HG03521 (cell line): ENCODE results near the gene LBHD2.

Experiments
- ATAC-seq: cut with Tn5 transposase; IDR thresholded peaks from one replicate; pipeline ENCODE4 v1.9.1; 2021; ENCODE audit warnings: mild to moderate bottlenecking, moderate library complexity; ENCODE audit not compliant: unreplicated experiment

The LBHD2 gene

DNA sequence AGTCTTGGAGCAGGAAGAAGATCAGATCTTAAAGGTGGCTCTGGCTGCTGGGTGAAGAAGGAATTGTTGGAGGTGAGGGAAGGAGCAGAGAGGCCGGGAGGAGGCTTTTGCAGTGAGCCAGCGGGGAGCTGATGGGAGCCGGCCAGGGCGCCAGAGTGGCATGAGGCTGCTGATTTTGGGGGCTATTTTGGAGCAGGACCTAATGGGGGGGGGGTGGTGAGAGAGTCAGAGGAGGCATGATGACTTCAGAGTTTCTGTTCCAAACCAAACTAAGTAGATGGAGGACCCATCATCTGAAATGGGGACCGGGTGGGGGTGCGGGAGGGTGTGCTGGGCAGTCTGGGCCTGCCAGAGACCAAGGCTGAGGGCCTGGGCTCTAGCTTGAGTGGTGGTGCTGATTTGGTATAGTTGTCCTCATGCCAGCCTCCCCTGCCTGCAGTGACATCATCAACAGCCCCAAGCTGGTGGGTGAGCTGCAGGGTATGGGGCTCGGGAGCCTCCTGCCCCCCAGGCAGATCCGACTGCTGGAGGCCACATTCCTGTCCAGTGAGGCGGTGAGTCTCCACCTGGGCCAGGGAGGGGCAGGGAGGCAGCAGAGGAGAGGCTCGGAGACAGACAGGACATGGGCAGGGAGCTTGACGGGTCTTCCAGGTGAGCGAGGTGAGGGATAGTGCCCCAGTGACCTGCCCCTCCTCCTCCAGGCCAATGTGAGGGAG lies 45.4 kb downstream of the LBHD2 start:
- ATAC-seq, result no peak

DNA sequence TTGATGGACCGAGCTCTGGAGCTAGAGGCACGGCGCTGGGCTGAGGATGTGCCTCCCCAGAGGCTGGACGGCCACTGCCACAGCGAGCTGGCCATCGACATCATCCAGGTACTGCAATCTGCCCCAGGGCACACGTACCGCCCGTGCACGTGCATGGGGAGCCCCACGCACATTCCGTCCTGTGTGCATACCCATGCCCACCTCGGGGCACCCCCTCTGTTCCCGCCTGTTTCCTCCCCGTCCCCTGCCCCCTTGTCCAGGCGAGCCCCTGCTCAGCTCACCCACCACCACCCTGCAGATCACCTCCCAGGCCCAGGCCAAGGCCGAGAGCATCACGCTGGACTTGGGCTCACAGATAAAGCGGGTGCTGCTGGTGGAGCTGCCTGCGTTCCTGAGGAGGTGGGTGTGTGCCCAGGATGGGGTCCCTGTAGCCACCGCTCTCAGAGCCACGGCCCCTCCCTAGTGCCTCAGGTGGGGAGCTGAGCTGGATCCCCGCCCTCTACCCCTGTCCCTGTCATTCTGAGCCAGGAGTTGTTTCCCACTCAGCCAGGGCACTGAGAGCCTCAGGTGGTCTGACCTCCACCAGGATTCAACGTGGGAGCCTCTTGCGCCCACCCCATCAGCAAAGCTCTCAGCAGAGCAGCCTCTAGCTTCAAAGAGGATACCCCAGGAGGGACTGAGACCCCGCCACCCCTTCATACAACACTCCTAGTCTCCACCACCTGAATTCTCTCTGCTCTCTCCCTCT lies 46.2 kb downstream of the LBHD2 start:
- ATAC-seq, result no peak

DNA sequence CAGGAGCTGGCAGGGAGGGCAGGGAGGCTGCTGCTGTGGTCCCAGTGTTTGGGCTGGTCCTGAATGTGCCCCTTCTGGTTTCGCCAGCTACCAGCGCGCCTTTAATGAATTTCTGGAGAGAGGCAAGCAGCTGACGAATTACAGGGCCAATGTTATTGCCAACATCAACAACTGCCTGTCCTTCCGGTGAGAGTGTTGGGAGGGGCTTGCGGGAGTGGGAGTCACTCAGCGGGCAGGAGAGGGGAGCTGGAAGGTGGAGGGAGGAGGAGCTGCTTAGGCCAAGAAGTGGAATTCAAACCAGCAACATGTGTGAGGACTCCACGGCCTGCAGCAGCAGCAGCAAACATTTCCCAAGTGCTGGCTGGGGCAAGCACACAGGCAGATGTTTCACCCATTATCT lies 47.0 kb downstream of the LBHD2 start:
- ATAC-seq, result no peak

DNA sequence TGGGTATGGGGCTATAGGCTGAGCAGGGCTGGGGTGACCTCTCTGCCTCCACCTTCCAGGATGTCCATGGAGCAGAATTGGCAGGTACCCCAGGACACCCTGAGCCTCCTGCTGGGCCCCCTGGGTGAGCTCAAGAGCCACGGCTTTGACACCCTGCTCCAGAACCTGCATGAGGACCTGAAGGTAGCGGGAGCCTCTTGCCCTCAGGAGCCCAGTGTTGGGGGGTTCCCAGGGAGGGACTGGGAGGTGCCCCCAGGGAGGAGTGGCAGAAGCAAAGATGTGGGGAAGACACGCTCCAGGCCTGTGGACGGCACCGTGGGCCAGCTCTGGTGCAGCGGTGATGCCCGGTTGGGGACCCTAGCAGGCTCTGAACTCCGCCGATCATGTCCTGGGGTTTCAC lies 47.6 kb downstream of the LBHD2 start:
- ATAC-seq, result no peak

DNA sequence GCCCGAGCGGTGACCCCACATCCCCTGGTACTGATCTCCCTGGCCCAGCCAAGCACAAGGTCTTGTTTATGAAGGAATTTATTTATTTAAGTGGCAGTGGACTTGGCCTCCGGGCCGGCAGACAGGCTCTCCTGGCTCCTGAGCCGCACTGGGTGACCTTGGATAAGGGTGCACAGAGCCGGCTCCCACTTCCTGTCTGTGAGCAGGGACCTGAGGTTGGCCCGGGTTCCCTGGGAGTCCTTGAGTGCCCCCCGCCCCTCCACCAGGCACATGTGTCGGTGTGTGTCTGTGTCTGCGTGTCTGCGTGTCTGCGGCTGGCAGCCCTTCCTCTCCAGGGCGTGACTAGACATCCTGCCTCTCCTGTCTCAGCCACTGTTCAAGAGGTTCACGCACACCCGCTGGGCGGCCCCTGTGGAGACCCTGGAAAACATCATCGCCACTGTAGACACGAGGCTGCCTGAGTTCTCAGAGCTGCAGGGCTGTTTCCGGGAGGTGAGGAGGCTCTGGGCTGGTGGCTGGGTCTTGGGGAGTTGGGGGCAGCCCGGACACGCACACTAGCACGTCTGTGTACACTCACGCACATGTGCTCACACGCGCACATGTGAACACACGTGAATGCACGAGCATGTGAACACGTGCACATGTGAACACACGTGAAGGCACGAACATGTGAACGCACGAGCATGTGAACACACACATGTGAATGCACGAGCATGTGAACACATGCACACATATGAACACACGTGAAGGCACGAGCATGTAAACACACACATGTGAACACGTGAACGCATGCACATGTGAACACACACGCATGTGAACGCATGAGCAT lies 48.6 kb downstream of the LBHD2 start:
- ATAC-seq, result no peak

DNA sequence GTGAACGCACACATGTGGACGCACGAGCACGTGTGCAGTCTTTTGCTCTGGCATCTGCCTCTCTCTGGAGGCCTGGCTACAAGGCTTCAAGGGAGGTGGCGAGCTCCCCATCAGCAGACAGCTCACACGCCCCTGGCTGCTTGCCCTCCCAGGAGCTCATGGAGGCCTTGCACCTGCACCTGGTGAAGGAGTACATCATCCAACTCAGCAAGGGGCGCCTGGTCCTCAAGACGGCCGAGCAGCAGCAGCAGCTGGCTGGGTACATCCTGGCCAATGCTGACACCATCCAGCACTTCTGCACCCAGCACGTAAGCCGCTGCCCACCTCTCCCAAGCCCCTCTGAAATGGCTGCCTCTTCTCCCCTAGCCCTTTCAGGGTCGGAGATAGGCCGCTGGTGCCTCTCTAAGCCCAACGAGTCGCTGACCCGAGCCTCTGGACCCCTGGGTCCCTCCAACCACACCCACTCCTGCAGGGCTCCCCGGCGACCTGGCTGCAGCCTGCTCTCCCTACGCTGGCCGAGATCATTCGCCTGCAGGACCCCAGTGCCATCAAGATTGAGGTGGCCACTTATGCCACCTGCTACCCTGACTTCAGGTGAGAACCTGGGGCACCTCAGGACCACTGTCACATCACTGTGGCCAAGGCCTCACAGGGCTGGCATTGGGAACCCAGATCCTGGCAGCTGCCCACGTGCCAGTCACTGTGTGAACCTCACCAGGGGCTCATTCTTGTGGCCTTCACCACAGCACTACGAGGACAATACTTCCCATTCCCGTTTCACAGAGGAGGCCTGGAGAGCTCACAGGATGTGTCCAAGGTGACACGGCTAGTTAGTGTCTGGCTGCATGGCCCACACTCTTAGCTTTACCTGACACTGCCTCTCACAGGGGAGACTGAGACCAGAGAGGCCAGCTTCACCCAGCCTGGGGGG lies 49.5 kb downstream of the LBHD2 start:
- no peak for ATAC-seq

DNA sequence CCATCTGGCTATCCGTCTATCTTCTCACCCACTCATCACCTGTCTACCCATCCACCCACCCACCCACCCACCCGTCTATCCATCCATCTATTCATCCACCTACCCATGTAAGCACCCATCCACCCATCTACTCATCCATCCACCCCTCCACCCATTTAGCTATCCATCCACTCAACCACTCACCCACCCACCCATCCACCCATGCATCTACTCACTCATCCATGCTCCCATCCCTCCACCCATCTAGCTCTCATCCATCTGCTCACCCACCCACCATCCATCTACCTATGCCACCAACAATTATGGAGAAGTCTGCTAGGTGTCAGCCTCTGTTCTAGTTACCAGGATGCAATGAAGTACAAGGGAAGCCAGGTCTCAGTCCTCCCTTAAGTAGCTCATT lies 50.4 kb downstream of the LBHD2 start:
- no peak for ATAC-seq

DNA sequence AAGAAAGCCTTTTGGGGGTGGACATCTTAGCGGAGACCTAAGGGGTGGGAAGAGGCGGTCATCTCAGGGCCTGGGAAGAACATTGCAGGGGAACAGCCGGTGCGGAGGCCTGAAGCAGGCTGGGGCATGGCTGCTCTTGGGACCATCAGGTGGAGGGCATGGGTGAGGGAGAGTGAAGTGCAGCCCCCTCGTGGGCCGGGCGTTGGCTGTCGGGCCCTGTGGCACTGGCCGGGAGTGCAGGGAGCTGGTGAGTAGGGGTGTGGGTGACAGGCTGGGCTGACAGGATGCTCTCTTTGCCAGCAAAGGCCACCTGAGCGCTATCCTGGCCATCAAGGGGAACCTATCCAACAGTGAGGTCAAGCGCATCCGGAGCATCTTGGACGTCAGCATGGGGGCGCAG lies 50.9 kb downstream of the LBHD2 start:
- ATAC-seq, result no peak

DNA sequence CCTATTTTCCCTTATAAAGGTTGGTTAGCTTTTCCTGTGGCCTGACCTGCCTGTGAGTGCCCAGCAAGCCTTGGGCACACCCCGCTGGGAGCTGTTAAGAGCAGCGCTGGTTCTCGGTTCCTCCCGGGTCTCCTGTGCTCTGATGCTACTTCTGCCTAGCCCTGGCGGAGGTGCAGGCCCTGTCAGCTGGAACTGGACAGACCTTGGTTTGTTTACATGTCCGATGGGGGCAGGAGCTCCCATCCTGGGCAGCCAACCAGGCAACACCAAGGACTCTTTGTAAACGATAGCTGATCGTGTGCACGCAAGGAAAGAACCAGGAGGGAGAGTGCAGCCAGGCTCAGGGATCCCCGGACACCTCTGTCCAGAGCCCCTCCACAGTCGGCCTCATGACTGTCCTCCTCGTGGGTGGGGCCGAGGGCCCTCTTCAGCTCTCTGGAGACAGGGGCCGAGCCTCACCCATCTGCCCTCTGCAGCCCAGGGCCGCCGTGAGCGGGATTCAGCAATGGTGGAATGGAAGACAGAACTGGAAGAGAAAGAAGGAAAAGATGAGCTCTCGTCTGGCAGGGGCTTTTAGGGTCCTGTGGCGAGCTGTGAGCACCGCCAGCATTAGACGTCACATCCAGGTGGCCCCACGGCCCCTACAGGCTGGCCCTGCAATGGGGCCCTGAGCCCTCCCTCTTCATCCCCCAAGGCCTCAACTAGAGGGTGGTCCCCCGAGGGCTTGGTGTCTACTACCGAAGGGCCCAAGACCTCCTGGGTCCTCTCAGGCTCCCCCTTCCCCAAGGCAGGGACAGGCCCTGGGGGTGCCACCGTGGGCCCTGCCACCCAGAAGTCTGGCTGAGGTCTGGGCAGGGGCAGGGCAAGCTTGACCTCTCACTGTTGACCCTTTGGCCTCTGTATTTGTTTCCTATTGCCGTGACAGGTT lies 51.6 kb downstream of the LBHD2 start:
- no peak for ATAC-seq

DNA sequence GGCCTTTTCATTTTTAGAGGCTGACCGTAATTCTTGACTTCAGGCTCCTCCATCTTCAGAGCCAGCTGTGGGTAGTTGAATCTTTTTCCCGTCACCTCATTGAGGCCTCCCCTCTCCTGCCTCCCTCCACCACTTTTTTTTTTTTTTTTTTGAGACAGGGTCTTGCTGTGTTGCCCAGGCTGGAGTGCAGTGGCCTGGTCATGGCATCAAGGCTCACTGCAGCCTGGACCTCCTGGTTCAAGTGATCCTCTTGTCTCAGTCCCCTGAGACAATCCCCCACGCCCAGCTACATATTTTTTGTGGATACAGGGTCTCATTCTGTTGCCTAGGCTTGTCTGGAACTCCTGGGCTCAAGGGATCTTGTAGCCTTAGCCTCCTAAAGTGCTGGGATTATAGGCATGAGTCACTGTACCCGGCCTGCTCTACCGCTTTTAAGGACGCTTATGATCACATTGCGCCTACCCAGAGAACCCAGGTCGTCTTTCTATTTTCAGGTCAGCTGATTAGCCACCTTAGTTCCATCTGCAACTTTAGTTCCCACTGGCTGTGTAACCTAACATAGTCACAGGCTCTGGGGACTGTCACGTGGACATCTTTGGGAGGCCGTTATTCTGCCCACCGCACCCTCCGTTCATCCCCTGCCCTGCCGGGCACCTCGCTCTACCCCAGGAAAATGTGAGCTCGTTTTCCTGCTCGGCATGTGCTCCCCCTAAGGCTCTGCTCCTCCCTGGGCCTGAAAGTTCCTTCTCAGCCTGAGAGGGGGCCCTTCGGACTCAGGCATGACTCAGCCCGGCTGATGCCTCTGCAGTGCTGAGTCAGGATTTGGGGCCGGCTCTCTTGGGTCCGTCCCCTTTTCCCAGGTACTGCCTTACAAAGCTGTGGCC lies 52.6 kb downstream of the LBHD2 start:
- no peak for ATAC-seq

DNA sequence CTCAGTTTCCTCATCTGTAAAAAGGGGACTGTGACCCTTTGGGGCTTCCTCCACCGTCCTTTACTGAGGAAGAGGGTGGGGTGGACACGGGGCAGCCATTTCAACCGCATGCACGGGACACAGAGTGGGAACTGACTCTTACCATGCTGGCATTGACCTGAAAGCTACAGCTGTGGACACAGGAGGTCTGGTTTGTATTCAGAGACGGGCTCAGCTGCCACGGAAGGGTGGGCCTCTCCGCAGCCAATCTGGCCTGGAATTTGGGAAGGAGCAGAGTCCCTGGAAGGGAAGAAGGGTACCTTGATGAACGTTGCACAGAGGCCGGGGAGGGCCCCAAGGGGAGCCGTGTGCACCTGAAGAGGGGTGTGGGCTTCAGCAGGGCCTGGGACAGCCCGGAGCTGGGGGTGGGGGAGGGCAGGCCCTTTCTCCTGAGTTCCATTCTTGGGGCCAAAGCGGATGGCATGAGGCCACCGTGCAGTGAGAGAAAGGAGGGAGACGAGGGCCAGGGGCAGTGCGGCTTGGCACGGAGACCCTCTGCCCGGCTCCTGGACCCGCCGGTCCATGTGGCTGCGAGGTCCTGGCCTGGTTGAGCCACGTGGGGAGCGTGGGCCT lies 53.8 kb downstream of the LBHD2 start:
- no peak for ATAC-seq

DNA sequence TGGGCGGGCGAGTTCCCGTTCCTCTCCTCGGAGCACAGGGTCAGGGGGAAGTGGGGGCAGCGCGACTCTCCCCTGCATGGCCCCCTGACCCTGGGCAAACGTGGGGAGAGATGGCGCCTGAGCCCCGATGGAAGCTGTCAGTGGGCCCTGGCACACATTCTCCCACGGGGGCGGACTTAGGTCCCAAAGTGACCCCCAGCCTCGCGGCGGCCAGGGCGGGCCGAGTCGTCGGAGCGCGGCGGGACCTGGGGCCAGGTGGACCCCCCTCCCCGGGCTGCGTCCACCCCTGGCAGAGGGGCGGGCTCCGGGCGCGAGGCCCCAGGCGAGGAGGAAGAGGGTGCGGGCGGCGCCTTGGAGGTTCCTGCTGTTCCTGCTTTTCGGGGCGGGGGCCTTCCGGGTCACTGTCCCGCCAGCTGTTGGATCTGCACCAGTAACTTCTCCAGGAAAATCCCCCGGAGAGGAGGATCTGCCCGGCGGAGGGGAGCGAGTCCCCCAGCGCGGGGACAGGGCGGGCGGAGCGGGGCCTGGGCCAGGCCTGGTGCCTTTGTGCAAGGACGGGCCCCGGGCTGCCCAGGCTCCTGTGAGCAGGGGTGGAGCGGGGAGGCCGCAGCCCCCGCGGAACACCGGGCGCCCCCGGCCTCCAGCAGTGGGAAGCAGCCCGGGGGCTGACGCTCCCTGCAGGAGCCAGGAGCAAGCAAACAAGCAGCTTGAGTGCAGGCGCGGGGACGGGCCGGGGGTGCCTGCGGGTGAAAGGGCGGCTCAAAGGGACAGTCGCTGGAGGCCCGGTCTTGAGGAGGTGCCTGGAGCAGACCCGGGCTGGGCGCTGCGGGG lies 54.5 kb downstream of the LBHD2 start:
- no peak for ATAC-seq

DNA sequence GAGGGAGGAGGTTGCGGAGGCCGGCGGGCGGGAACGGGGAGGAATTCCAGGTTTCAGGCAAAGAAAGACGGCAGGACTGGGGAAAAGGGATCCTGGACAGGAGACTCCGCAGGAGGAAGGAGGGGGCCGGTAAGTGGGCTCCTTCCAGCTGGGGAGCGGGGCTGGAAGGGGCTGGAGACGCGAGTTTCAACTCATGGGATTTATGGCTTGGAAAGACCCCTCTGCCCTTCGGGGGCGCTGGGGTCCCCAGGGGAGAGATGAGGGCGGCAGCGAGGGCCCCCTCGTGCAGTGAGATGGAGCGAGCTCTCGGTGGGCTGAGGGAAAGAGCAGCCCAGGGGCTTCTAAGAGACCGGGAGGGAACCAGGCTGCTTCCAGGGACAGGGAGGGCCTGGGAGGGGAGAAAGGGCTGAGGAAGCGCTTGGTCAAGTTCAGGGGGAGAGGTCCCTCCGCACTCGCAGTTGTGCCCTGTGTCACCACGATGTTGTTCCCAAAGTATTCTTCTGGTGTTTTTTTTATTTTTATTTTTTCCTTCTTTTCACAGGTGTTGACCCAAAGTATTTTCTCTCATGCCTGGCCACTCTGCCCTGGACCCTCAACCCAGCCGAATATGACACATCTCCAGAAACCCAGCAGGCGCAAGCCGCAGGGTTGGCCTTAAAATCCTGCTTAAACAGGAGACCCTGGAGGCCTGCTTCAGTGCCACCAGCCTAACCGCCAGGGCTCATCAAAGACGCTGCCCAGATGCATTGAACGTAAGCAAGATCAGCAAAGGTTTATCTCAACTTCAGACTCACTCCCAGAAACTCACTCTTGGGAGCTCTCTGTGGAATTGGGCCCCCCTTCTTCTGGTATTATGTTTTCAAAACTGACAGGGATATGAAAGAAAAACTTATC lies 55.4 kb downstream of the LBHD2 start:
- no peak for ATAC-seq
